ENCODE results near the gene CMKLR1. TPM values are rescaled to one million over a fixed set of nuclear protein-coding genes. Genes with fewer than 3 reads are reported as not detected.

Gene CMKLR1
- total RNA-seq, 1 donor from 2014 or later, result 10.1 TPM

GRCh38 chr12:108368089-108368488 is 29.0 kb upstream of the CMKLR1 start:
- H3K4me1 ChIP-seq, result no peaks in the 10 kb centered on the region
- H3K27me3 ChIP-seq, result no peaks in the 10 kb centered on the region
- no peak for TF ChIP-seq POLR2A (IDR thresholded peaks at IDR 0.05)
- no peak for TF ChIP-seq CTCF (IDR thresholded peaks at IDR 0.05)
- no peak for TF ChIP-seq POLR2AphosphoS5 (IDR thresholded peaks at IDR 0.05; ENCODE audit: insufficient read depth in 1 of 2, low read depth in 1 of 2)
- H3K36me3 ChIP-seq, result no peaks in the 10 kb centered on the region
- no peak overlapping the region for H3K4me3 ChIP-seq
- intact Hi-C loops (cut with DNase I), result no loop called here
- H3K27ac ChIP-seq, result no peak overlapping the region
- H3K9me3 ChIP-seq, result no peaks in the 10 kb centered on the region
- no peak for DNase-seq (ENCODE audit: extremely low spot score in 2 of 2)

GRCh38 chr12:108367436-108367835 is 28.3 kb upstream of the CMKLR1 start:
- intact Hi-C loops (cut with DNase I), result no loop called here
- no peaks in the 10 kb centered on the region for H3K9me3 ChIP-seq
- no peaks in the 10 kb centered on the region for H3K27me3 ChIP-seq
- no peak overlapping the region for H3K4me3 ChIP-seq
- no peak for TF ChIP-seq POLR2A (IDR thresholded peaks at IDR 0.05)
- no peak for TF ChIP-seq CTCF (IDR thresholded peaks at IDR 0.05)
- no peak for TF ChIP-seq POLR2AphosphoS5 (IDR thresholded peaks at IDR 0.05; ENCODE audit: insufficient read depth in 1 of 2, low read depth in 1 of 2)
- DNase-seq (ENCODE audit: extremely low spot score in 2 of 2), result no peak
- no peak overlapping the region for H3K27ac ChIP-seq
- H3K4me1 ChIP-seq, result no peaks in the 10 kb centered on the region
- H3K36me3 ChIP-seq, result no peaks in the 10 kb centered on the region

- H3K36me3 ChIP-seq, result no peaks in the 10 kb centered on the region
- no peaks in the 10 kb centered on the region for H3K4me1 ChIP-seq
- no peaks in the 10 kb centered on the region for H3K27me3 ChIP-seq
- H3K4me3 ChIP-seq, result no peak overlapping the region
- no peak for DNase-seq (ENCODE audit: extremely low spot score in 2 of 2)
- TF ChIP-seq POLR2A (IDR thresholded peaks at IDR 0.05), result no peak
- TF ChIP-seq CTCF (IDR thresholded peaks at IDR 0.05), result no peak
- no peak for TF ChIP-seq POLR2AphosphoS5 (IDR thresholded peaks at IDR 0.05; ENCODE audit: insufficient read depth in 1 of 2, low read depth in 1 of 2)
- H3K27ac ChIP-seq, result no peak overlapping the region
- H3K9me3 ChIP-seq, result no peaks in the 10 kb centered on the region
- intact Hi-C loops (cut with DNase I), result no loop called here
These were observed 26.2 kb upstream of the CMKLR1 start for GRCh38 chr12:108365324-108365723.

GRCh38 chr12:108364879-108365278 is 25.8 kb upstream of the CMKLR1 start:
- no peak overlapping the region for H3K4me3 ChIP-seq
- H3K9me3 ChIP-seq, result no peaks in the 10 kb centered on the region
- intact Hi-C loops (cut with DNase I), result no loop called here
- TF ChIP-seq CTCF (IDR thresholded peaks at IDR 0.05) (no peak), POLR2AphosphoS5 (IDR thresholded peaks at IDR 0.05; ENCODE audit: insufficient read depth in 1 of 2, low read depth in 1 of 2) (no peak), POLR2A (IDR thresholded peaks at IDR 0.05) (no peak)
- H3K36me3 ChIP-seq, result no peaks in the 10 kb centered on the region
- H3K27me3 ChIP-seq, result no peaks in the 10 kb centered on the region
- H3K4me1 ChIP-seq, result no peaks in the 10 kb centered on the region
- no peak for DNase-seq (ENCODE audit: extremely low spot score in 2 of 2)
- no peak overlapping the region for H3K27ac ChIP-seq

GRCh38 chr12:108363565-108363964 is 24.5 kb upstream of the CMKLR1 start:
- Histone ChIP-seq H3K4me1 (no peaks in the 10 kb centered on the region), H3K4me3 (no peak overlapping the region), H3K36me3 (no peaks in the 10 kb centered on the region), H3K9me3 (no peaks in the 10 kb centered on the region), H3K27ac (no peak overlapping the region), H3K27me3 (no peaks in the 10 kb centered on the region)
- DNase-seq (ENCODE audit: extremely low spot score in 2 of 2), result no peak
- intact Hi-C loops (cut with DNase I), result no loop called here
- TF ChIP-seq CTCF (IDR thresholded peaks at IDR 0.05) (no peak), POLR2A (IDR thresholded peaks at IDR 0.05) (no peak), POLR2AphosphoS5 (IDR thresholded peaks at IDR 0.05; ENCODE audit: insufficient read depth in 1 of 2, low read depth in 1 of 2) (no peak)
